HG03378 (cell line): ENCODE measurements around the gene MYO3A.

Experiments
- ATAC-seq: cut with Tn5 transposase; IDR thresholded peaks from one replicate; pipeline ENCODE4 v1.9.1; 2021; ENCODE audit warnings: mild to moderate bottlenecking, moderate library complexity; ENCODE audit not compliant: unreplicated experiment

Gene MYO3A

GRCh38 chr10:26211781-26212444, 277.9 kb downstream of the MYO3A start:
- no peak for ATAC-seq

GRCh38 chr10:26212511-26212910, 278.5 kb downstream of the MYO3A start:
- no peak for ATAC-seq

GRCh38 chr10:26213157-26213800, 279.2 kb downstream of the MYO3A start:
- no peak for ATAC-seq

- ATAC-seq: no peak
These were observed 280.0 kb downstream of the MYO3A start for GRCh38 chr10:26214004-26214403.

GRCh38 chr10:26214551-26215395, 280.7 kb downstream of the MYO3A start:
- ATAC-seq: no peak

GRCh38 chr10:26215396-26215934, 281.4 kb downstream of the MYO3A start:
- no peak for ATAC-seq

- no peak for ATAC-seq
These were observed 282.0 kb downstream of the MYO3A start for GRCh38 chr10:26215935-26216584.

GRCh38 chr10:26216585-26217395, 282.8 kb downstream of the MYO3A start, which contains the start of gene GAD2:
Gene GAD2, plus strand, starts transcription at chr10:26216774. Its CDS starts 36 bp downstream, at chr10:26216810.
- ATAC-seq: no peak

GRCh38 chr10:26217396-26218086, 283.5 kb downstream of the MYO3A start:
- ATAC-seq: no peak

GRCh38 chr10:26219676-26220075, 285.6 kb downstream of the MYO3A start:
- ATAC-seq: no peak

GRCh38 chr10:26220901-26221300, 286.9 kb downstream of the MYO3A start:
- no peak for ATAC-seq

- ATAC-seq: no peak
These were observed 287.5 kb downstream of the MYO3A start for GRCh38 chr10:26221541-26221940.

GRCh38 chr10:26222563-26222962, 288.5 kb downstream of the MYO3A start:
- no peak for ATAC-seq

GRCh38 chr10:26225322-26225721, 291.3 kb downstream of the MYO3A start:
- no peak for ATAC-seq

GRCh38 chr10:26227786-26228185, 293.8 kb downstream of the MYO3A start:
- no peak for ATAC-seq

- ATAC-seq: no peak
These were observed 298.1 kb downstream of the MYO3A start for GRCh38 chr10:26232174-26232573.

- ATAC-seq: no peak
These were observed 301.7 kb downstream of the MYO3A start for GRCh38 chr10:26235761-26236160.

GRCh38 chr10:26238378-26238777, 304.3 kb downstream of the MYO3A start:
- no peak for ATAC-seq

- ATAC-seq: no peak
These were observed 308.8 kb downstream of the MYO3A start for GRCh38 chr10:26242706-26243350.
